T-helper 1 cell treated with Interleukin-12 subunit alpha and Interleukin-12 subunit beta and Interleukin-4 antibody, amounts not matched to agents 30 μg/mL and 1 μg/mL, for 36 hours (primary cell): Measurements from ENCODE around the gene ARHGAP45.

Source experiments
- H3K27ac Mint-ChIP-seq: one replicate; pipeline ENCODE4 v1.8.0; 2021; ENCODE audit warnings: mild to moderate bottlenecking, mixed read lengths
- H3K27me3 Mint-ChIP-seq: one replicate; pipeline ENCODE4 v1.8.0; 2021; ENCODE audit warnings: low read depth, mixed read lengths
- H3K36me3 Mint-ChIP-seq: one replicate; pipeline ENCODE4 v1.8.0; 2021; ENCODE audit warnings: low read depth, mixed read lengths
- H3K4me1 Mint-ChIP-seq: one replicate; pipeline ENCODE4 v1.8.0; 2021; ENCODE audit warnings: low read depth, mixed read lengths
- H3K4me3 Mint-ChIP-seq: one replicate; pipeline ENCODE4 v1.8.0; 2021; ENCODE audit warnings: mild to moderate bottlenecking, moderate library complexity, mixed read lengths
- H3K9me3 Mint-ChIP-seq: one replicate; pipeline ENCODE4 v1.8.0; 2021; ENCODE audit warnings: mixed read lengths

The ARHGAP45 gene

GRCh38 chr19:1068009-1069001, 1.3 kb downstream of the ARHGAP45 start:
- Mint-ChIP-seq H3K4me1 (peaks cover 33% of the 10 kb centered on the region), H3K9me3 (no peaks in the 10 kb centered on the region), H3K27ac (peak overlapping the region; percentile 91), H3K36me3 (peaks cover 30% of the 10 kb centered on the region), H3K27me3 (no peaks in the 10 kb centered on the region), H3K4me3 (peak overlapping the region; percentile 91)

DNA sequence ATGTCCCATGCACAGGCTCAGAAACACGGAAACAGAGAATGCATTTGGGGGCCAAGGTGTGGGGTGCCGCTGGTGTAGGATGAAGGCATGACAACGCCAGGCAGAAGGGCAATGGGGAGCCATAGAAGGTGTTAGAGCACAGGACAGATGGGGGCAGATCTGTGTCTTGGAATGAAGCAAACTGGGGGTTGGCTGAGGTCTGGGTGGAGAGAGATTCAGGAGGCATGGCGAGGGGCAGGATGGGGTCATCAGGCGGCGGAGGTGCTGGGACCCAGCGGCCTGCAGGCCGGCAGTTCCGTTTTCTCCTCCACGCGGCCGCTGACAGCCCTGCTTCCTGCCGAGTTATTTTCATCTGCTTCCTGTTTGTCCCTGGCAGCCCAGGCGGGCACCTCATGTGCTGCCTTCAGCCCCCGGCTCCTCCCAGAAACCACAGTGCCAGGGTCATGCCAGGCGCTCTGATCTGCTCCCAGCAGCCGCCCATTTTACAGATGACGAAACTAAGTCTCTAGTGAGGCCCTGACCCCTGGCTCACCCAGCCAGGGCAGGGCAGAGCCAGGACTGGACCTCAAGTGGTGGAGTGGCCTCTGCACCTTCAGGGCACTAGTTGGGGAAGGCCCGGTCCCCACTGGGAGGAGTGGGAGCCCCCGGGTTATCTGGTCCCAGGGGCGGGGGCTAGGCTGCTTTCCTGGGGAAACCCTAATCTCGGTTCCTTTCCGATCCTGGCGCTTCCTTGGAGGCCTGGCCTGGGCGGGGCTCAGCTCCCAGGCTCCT, 2.2 kb downstream of the ARHGAP45 start:
- Mint-ChIP-seq H3K36me3 (peaks cover 34% of the 10 kb centered on the region), H3K27ac (peak overlapping the region; percentile 87), H3K4me3 (peak overlapping the region; percentile 91), H3K27me3 (no peaks in the 10 kb centered on the region), H3K9me3 (no peaks in the 10 kb centered on the region), H3K4me1 (peaks cover 34% of the 10 kb centered on the region)

GRCh38 chr19:1070576-1070930, 3.6 kb downstream of the ARHGAP45 start:
- H3K36me3 Mint-ChIP-seq = peaks cover 36% of the 10 kb centered on the region
- H3K27me3 Mint-ChIP-seq = no peaks in the 10 kb centered on the region
- peaks cover 30% of the 10 kb centered on the region for H3K4me1 Mint-ChIP-seq
- H3K9me3 Mint-ChIP-seq = no peaks in the 10 kb centered on the region
- peak overlapping the region; percentile 91 for H3K4me3 Mint-ChIP-seq
- H3K27ac Mint-ChIP-seq = no peak overlapping the region

DNA sequence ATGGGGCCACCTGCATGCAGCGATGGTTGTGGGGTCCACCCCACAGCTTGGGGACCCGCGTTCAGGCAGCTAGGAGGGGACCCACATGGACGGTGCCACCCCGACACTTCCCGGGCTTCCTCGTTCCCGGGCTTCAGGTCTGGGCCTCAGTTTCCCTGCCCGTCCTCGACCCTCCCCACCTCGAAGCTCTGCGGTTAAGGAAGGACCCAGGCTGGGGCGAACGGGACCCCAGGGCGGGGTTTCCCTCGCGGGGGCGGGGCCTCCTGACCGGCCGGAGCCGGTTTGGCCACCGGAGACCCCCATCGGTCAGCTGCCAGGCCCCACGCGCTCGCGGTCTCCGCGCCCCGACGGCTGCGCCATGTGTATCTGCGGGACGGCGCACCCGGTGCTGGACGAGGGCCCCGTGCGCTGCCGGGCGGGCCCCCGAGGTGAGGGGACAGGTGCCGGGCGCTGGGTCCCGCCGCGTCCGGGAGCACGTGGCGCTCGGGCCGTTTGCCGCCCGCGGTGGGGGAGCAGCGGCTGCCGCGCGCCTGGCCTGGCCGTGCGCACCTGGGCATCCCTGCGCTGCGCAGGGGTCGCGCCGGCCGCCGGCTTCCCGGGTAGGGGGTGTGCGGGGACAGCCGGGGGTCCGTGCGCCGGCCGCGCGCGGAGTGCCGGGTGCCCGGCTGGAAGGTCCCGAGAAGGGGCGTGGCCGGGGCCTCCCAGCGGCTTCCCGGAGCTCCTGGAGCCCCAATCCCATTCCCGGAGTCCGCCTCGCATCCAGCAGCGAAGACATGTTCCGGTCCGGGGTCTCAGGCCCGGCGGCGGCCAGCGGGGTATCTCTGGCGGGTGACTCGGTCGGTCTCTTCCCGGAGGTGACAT, 4.2 kb downstream of the ARHGAP45 start:
- no peaks in the 10 kb centered on the region for H3K27me3 Mint-ChIP-seq

DNA sequence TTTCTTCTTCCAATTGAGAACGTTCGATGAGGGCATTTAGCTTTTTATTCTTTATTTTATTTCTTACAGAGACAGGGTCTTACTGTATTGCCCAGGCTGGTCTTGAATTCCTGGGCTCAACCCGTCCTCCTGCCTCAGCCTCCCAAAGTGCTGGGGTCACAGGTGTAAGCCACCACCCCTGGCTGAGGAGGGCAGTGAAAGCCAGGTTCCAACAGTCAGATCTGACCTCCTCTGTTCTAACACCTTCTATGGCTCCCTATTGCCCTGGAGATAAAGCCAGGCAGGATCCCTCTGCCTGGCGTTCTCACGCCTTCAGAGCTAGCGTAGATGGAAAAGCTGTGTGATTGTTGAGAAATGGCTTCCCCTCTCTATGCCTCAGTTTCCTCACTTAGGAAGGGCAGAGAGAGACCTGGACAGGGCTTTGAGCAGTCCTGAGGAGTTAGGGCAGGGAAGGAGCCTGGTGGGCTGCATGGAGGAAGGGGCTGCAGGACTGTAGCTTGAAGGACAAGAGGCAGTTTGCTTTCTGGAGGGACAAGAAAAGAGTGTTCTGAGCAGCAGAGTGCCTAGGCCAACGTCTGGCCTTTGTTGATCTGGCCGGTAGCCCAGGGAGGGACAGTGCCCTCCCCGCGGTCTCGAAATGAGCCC, 5.5 kb downstream of the ARHGAP45 start:
- no peaks in the 10 kb centered on the region for H3K9me3 Mint-ChIP-seq
- peak overlapping the region; percentile 72 for H3K4me3 Mint-ChIP-seq
- no peaks in the 10 kb centered on the region for H3K27me3 Mint-ChIP-seq
- H3K27ac Mint-ChIP-seq = peak overlapping the region; percentile 91
- peaks cover 39% of the 10 kb centered on the region for H3K4me1 Mint-ChIP-seq
- peaks cover 50% of the 10 kb centered on the region for H3K36me3 Mint-ChIP-seq

More for the DNA sequence above, 4.2 kb downstream of the ARHGAP45 start:
- Mint-ChIP-seq H3K27ac (peak overlapping the region; percentile 91), H3K4me1 (peaks cover 34% of the 10 kb centered on the region), H3K36me3 (peaks cover 42% of the 10 kb centered on the region), H3K4me3 (peak overlapping the region; percentile 72), H3K9me3 (no peaks in the 10 kb centered on the region)

DNA sequence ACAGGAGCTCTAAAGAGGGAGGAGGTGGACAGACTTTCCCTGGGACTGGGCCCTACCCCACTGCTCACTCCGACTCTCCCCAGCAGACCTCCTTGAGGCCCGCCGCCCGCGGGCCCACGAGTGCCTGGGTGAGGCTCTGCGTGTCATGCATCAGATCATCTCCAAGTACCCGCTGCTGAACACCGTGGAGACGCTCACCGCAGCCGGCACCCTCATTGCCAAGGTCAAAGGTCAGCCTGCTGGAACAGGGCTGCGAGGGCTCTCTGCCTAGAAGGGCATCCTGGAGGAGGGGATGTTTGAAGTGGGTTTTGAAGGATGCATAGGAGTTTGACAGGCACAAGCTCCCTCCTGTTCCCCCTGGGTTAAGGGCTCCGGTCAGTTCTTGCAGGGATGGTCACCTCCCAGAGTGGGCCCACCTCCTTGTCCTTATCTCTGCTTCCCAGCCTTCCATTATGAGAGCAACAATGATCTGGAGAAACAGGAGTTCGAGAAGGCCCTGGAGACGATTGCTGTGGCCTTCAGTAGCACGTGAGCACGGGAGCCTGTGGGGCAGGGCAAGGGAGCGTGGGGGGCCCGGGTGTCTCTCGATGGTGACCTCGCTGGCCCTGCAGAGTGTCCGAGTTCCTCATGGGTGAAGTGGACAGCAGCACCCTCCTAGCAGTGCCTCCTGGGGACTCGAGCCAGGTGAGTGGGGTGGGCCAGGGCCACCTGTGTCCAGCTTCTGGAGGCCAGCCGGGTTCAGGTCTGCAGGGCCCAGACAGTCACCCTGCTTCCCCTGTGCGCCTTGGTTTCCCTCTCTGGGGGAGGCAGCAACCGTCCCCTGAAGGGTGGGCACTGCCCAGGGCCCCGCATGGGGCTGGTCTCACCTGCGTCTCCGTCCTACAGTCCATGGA, 6.3 kb downstream of the ARHGAP45 start:
- peaks cover 54% of the 10 kb centered on the region for H3K36me3 Mint-ChIP-seq
- H3K27me3 Mint-ChIP-seq = no peaks in the 10 kb centered on the region
- no peaks in the 10 kb centered on the region for H3K9me3 Mint-ChIP-seq
- H3K27ac Mint-ChIP-seq = no peak overlapping the region
- peak overlapping the region; percentile 48 for H3K4me3 Mint-ChIP-seq
- H3K4me1 Mint-ChIP-seq = peaks cover 42% of the 10 kb centered on the region

- Mint-ChIP-seq H3K9me3 (no peaks in the 10 kb centered on the region), H3K27ac (peak overlapping the region; percentile 78), H3K27me3 (no peaks in the 10 kb centered on the region), H3K4me3 (peak overlapping the region; percentile 44), H3K4me1 (peaks cover 37% of the 10 kb centered on the region), H3K36me3 (peaks cover 49% of the 10 kb centered on the region)
Measured at GRCh38 chr19:1073956-1074517, 7.1 kb downstream of the ARHGAP45 start.

DNA sequence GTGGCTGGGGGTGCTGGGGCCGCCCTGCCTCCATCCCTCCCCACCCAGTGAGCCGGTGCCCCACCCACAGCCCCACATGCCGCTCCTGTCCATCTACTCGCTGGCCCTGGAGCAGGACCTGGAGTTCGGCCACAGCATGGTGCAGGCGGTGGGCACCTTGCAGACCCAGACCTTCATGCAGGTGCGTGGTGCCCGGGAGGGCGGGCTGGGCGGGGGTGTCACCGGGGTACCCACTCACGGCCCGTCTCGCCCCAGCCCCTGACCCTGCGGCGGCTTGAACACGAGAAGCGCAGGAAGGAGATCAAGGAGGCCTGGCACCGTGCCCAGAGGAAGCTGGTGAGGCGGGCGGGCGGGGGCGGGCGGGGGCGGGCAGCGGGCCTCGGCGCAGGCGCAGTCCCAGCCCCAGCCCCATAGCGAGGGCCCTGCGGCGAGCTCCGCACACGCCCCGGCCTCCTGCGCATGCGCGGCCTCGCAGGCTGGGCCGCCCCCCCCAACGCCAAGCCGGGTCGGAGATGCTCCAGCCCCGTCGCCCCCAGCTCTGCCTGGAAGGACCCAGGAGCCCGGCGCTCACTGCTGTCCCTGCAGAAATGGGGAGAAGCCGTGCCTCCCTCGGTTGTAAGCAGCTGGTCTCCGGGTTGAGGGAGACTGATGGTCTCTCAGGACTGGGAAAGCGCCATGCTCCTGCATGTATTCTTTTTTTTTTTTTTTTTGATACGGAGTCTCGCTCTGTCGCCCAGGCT, 7.7 kb downstream of the ARHGAP45 start:
- Mint-ChIP-seq H3K4me3 (peak overlapping the region; percentile 73), H3K27ac (peak overlapping the region; percentile 94), H3K9me3 (no peaks in the 10 kb centered on the region), H3K36me3 (peaks cover 48% of the 10 kb centered on the region), H3K4me1 (peaks cover 38% of the 10 kb centered on the region), H3K27me3 (no peaks in the 10 kb centered on the region)

- no peaks in the 10 kb centered on the region for H3K9me3 Mint-ChIP-seq
- H3K36me3 Mint-ChIP-seq = peaks cover 56% of the 10 kb centered on the region
- no peaks in the 10 kb centered on the region for H3K27me3 Mint-ChIP-seq
- H3K4me3 Mint-ChIP-seq = peak overlapping the region; percentile 73
- H3K4me1 Mint-ChIP-seq = peaks cover 42% of the 10 kb centered on the region
- H3K27ac Mint-ChIP-seq = peak overlapping the region; percentile 94
Measured at GRCh38 chr19:1076046-1076386, 9.0 kb downstream of the ARHGAP45 start.

- Mint-ChIP-seq H3K27me3 (no peaks in the 10 kb centered on the region), H3K4me3 (peak overlapping the region; percentile 85), H3K27ac (peak overlapping the region; percentile 94), H3K9me3 (no peaks in the 10 kb centered on the region), H3K36me3 (peaks cover 54% of the 10 kb centered on the region), H3K4me1 (peaks cover 38% of the 10 kb centered on the region)
Measured at GRCh38 chr19:1076951-1077350, 10.0 kb downstream of the ARHGAP45 start.

- Mint-ChIP-seq H3K27me3 (no peaks in the 10 kb centered on the region), H3K36me3 (peaks cover 44% of the 10 kb centered on the region), H3K27ac (peak overlapping the region; percentile 83), H3K4me1 (peaks cover 25% of the 10 kb centered on the region), H3K9me3 (no peaks in the 10 kb centered on the region), H3K4me3 (peak overlapping the region; percentile 85)
Measured at GRCh38 chr19:1079566-1080111, 12.7 kb downstream of the ARHGAP45 start.
